HG03378 (cell line): ENCODE results near the gene MAK.
A peak's percentile ranks its signal among the peaks of the same experiment; 100 is the strongest.
"Not testable (repeated sequence)": the region's sequence is repeated elsewhere in the genome, so short reads cannot be mapped to it uniquely, and the experiment has no call there.

ENCODE experiments used
- ATAC-seq: cut with Tn5 transposase; IDR thresholded peaks from one replicate; pipeline ENCODE4 v1.9.1; 2021; ENCODE audit warnings: mild to moderate bottlenecking, moderate library complexity; ENCODE audit not compliant: unreplicated experiment

The MAK gene

GRCh38 chr6:10837995-10838793, at the start of gene MAK:
MAK (minus strand) TSS chr6:10838539; CDS start chr6:10830648, 7,891 bp downstream.
- ATAC-seq = peak; percentile 62

DNA sequence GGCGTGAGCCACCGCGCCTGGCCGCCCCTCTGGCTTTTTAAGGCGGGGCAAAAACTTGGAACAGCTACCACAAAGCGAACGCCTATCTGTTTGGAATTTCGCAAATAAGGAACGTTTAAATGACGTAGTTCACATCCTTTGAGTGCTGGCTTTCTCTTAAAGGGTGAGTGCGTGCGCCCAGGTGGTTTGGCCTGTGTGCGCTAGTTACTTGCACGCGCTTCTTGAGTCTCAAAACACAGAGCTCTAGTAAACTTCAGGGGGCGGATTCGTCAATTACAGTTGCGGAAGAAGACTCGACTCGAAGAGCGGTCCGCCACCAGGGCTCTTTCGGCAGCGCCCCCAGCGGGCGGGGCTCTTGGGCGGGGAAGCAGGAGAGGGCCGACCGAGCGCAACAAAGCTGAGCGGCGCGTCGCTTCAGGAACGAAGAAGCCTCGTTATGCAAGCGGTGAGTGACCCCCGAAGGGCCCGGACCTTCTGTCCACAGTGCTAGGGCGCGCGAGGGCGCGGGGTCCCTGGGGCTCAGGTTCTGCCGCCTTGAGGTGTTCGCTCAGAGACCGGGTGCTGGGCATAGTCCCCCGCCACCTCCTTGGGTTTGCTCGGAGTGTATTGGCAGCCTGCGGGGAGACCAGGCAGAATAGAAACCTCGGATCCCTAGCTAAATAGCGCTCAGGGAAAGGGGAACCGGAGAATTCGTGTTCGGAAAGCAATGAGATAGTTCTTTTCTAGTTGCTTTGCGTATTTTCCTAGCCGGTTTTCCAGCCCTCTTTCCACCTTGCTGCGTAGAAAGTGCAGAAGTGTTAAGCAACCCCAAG, 48.6 kb upstream of the MAK start, which contains the start of gene SYCP2L:
Gene SYCP2L, plus strand, starts transcription at position 362 of the 812 bp plus-strand sequence. Its CDS starts 75 bp downstream, at position 437.
- ATAC-seq = no peak

GRCh38 chr6:10886365-10886690, 48.0 kb upstream of the MAK start:
- ATAC-seq = not testable (repeated sequence)

- ATAC-seq = no peak
These were observed 46.1 kb upstream of the MAK start for GRCh38 chr6:10884245-10884972.

GRCh38 chr6:10883312-10884244, 45.2 kb upstream of the MAK start:
- no peak for ATAC-seq

GRCh38 chr6:10882657-10883171, 44.4 kb upstream of the MAK start:
- no peak for ATAC-seq

- ATAC-seq = not testable (repeated sequence)
These were observed 43.9 kb upstream of the MAK start for GRCh38 chr6:10882253-10882630.

GRCh38 chr6:10880366-10880765, 42.0 kb upstream of the MAK start:
- ATAC-seq = no peak

DNA sequence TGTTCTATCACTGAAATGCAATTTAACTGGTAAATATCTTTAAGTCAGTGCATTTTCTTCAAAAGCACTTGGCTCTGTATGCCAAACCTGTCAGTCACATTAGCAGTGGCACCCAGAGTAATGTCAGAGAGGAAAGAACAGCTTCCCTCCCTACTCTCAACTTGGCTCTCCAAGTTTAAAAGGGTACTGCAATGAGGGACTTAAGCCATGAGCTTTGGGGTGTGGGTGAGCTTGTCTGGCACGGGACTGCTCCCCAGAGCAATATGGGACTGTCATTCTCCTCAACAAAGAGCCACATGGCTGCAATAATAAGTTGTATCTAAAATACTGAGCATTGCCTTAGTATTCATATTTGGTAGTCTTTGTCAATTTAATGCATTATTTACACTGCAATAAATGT, 39.5 kb upstream of the MAK start:
- ATAC-seq = no peak

DNA sequence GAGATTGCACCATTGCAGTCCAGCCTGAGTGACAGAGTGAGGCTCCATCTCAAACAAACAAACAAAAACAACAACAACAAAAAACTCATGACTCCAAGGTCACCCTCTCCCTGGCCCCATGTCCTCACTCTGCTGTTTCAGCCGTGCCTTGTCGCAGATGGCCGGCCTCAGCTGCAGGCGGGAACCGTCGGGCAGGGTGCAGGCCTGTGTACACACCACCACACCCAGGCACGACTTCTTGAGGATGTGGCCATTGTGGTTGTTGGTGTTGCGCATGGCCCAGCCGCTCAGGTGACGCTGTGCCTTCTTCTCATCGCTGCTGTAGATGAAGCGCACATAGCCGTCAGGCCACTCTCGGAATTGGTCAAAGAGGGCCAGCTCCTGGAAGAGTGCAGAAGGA, 38.7 kb upstream of the MAK start:
- no peak for ATAC-seq

DNA sequence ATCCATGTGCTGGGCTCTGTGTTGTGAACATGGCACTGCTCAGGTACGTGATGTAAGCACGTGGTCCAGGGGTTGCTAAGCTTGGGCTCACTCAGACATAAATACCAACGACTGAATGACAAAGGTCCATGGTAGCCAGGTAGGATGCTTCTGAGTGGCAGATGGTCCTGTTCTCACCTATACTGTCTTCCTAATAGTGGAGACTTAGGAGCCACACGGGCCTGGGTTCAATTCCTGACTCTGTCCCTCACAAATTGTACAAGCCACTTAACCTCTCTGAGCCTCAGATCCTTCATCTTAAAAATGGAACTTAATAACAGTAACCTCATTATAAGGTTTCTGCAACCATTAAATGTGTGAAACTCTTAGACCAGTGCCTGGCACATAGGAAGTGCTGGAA, 36.7 kb upstream of the MAK start:
- no peak for ATAC-seq

GRCh38 chr6:10874207-10874606, 35.9 kb upstream of the MAK start:
- no peak for ATAC-seq

DNA sequence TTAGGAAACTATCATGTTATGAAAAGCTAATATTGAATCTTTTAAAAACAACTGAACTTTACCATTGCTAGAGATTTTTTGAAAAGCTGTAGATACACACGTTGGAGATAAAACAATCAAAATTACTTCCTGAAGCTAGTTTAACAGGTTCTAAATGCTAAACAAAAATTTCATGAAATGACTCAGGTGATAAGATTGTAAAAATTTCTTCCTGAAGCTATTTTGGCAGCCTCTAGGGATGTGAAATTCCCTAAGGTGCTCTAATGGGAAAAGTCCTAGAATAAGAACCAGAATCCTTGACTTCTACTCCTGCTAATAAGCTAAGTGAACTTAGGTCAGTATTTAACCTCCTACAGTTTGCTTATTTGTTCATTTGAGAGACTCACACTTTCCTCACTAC, 35.0 kb upstream of the MAK start:
- no peak for ATAC-seq

DNA sequence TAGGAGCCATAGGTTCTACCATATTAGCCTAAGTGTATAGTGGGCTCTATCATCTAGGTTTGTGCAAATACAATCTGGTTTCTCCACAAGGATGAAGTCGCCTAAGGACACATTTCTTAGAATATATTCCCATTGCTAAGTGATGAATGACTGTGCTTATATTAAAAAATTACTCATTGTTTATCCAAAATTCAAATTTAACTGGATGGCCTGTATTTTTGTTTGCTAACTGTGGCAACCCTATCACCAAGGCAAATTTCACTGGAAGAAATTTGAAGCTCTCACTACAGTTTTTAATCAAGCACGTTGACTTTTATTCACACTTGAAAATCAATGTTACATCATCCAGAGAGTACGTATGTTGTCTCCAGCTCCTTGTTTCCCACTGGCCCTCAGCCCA, 29.6 kb upstream of the MAK start:
- ATAC-seq = no peak

GRCh38 chr6:10866709-10867108, 28.4 kb upstream of the MAK start:
- ATAC-seq = not testable (repeated sequence)

DNA sequence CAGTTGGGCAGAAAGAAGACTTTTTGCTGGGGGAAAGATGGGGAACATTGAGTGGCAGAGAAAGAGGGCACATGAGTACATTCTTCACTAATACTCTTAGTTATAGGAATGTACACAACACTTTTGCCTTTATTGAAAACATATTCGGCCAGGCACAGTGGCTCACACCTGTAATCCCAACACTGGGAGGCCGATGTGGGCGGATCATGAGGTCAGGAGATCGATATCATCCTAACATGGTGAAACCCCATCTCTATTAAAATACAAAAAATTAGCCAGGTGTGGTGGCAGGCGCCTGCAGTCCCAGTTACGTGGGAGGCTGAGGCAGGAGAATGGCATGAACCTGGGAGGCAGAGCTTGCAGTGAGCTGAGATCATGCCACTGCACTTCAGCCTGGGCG, 24.7 kb upstream of the MAK start:
- ATAC-seq = not testable (repeated sequence)

DNA sequence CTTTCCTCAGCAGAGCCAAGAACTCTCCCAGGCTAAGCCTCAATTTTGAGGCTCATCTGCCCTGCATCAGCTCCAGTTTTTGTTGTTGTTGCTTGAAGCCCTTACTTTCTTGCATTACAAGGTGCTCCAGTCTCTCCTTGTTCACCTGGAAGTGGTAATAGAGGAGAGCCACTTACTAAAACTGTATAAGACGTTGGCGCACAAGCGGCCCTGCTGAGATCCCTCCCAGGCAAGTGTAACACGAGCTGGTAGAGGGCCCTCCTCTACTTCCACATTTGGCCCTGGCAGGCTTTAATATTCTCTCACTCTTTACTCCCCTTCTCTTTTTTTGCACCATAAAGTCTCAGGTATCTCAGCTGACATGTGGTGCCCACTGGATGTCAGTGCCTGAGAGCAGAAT, 24.0 kb upstream of the MAK start:
- no peak for ATAC-seq

DNA sequence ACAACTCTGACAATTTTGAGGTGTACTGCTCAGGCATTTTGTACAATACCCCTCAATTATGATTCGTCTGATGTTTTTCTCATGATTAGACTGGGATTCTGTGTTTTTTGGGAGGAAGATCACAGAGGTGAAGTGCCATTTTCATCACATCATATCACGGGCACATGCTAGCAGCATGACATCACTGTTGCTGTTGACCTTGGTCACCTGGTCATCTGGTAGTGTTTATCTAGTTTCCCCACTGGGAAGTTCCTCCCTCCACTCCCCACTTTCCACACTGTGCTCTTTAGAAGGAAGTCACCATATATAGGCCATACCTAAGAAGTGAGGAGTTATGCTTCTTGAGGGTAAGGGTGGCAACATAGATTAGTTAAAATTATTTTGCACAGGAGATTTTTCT, 22.7 kb upstream of the MAK start:
- ATAC-seq = no peak

DNA sequence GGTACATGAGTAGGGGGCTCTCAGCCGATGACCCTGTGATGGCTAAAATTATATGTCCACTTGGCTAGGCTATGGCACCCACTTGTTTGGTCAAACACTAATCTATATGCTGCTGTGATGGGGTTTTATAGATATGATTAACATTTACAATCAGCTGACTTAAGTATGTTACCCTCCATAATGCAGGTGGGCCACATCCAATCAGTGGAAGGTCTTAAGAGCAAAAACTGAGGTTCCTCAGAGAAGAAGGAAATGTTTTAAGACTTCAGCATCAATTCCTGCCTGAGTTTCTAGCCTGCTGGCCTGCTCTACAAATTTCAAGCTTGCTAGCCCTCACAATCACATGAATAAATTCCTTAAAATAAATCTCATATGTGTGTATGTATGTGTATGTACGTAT, 18.9 kb upstream of the MAK start:
- ATAC-seq = no peak

- ATAC-seq = no peak
These were observed 16.7 kb upstream of the MAK start for GRCh38 chr6:10854922-10855632.
